Measurements from ENCODE around the gene ECM2.

The ECM2 gene

DNA sequence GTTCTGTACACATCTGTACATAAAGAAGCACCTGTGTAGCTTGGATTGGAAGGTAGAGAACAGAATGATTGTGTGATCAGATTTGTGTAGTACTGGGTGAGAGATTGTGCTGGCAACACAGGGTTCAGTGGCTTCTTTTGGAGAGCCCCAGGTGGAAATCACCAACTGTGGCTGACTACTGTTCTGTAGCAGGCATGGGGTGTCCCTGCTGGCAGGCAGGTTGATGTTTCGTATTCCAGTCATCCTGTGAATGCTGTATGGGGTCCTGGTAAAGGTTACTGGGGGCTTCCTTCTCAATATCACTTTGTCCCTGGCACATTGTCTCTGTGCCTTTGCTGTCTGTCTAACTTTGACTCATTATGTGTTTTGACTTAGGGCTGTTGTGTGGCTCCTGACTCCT is 58.8 kb downstream of the ECM2 start:
- H3K4me3 ChIP-seq (ENCODE audit: control insufficient read depth, low read depth, low read length), result no peak overlapping the region
- TF ChIP-seq, protein P1, sequence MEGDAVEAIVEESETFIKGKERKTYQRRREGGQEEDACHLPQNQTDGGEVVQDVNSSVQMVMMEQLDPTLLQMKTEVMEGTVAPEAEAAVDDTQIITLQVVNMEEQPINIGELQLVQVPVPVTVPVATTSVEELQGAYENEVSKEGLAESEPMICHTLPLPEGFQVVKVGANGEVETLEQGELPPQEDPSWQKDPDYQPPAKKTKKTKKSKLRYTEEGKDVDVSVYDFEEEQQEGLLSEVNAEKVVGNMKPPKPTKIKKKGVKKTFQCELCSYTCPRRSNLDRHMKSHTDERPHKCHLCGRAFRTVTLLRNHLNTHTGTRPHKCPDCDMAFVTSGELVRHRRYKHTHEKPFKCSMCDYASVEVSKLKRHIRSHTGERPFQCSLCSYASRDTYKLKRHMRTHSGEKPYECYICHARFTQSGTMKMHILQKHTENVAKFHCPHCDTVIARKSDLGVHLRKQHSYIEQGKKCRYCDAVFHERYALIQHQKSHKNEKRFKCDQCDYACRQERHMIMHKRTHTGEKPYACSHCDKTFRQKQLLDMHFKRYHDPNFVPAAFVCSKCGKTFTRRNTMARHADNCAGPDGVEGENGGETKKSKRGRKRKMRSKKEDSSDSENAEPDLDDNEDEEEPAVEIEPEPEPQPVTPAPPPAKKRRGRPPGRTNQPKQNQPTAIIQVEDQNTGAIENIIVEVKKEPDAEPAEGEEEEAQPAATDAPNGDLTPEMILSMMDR (conservative IDR thresholded peaks at IDR 0.05; ENCODE audit: control insufficient read depth, insufficient read depth, low read depth, low read length), result no peak
- no peak for DNase-seq (ENCODE audit: low read depth)

DNA sequence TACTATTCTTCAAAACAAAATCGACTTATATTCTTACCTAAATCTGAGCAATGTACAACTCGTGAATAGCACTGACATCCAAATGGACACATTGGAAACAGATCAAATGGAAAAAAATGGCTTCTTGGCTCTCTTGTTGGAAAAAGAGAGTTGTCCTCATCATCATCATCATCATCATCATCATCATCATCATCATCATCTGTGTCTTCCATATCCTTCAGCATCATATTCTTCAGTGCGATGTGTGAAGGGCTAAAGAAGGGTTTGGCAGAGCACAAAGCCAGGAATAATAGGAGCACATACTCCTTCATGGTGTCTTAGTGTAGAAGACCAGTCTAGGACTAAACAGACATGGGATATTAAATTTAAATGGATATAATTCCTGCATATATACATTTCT is 61.2 kb downstream of the ECM2 start:
- TF ChIP-seq, protein P1 (conservative IDR thresholded peaks at IDR 0.05; ENCODE audit: control insufficient read depth, insufficient read depth, low read depth, low read length), result no peak
- no peak overlapping the region for H3K4me3 ChIP-seq (ENCODE audit: control insufficient read depth, low read depth, low read length)
- DNase-seq (ENCODE audit: low read depth), result no peak

DNA sequence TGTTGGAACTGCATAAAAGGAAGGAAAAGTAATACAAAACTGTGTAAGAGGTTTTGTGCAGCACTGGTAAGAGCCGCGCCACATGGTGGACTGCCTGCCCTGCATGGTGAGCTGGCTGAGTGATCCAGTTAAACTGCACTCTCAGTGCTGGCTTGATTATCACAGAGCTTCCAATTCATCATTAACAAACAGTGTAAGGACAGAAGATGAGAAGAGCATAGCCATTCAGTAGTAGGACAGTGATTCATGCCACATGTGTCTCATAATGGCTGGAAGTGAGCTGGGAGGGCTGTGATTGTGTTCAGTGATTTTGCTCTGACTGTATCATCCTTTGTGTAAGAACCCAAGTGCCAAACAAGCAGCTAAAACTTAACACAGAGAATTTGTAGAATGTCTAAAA is 67.6 kb downstream of the ECM2 start:
- TF ChIP-seq, protein P1 (conservative IDR thresholded peaks at IDR 0.05; ENCODE audit: control insufficient read depth, insufficient read depth, low read depth, low read length), result no peak
- DNase-seq (ENCODE audit: low read depth), result peak; percentile 77
- no peak overlapping the region for H3K4me3 ChIP-seq (ENCODE audit: control insufficient read depth, low read depth, low read length)

DNA sequence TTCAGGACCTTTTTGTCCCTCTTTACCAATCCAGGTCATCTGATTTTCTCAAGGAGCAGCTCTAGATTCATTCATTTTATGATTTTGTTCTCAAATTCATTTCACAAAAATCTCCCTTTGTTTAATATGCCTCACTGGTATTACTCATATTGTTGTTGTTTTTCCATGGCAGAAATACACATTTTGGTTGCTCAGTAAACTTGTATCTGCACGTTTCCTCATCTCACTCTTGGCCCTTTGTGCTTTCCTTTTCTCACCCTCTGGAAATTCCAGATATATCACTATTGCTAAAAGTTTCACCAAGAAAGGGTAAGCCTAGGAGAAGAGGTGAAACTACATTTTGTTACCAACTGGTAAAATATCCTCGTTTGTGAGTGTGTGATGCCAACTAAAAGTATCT is 68.3 kb downstream of the ECM2 start:
- DNase-seq (ENCODE audit: low read depth), result no peak
- H3K4me3 ChIP-seq (ENCODE audit: control insufficient read depth, low read depth, low read length), result no peak overlapping the region
- TF ChIP-seq, protein P1 (conservative IDR thresholded peaks at IDR 0.05; ENCODE audit: control insufficient read depth, insufficient read depth, low read depth, low read length), result no peak

DNA sequence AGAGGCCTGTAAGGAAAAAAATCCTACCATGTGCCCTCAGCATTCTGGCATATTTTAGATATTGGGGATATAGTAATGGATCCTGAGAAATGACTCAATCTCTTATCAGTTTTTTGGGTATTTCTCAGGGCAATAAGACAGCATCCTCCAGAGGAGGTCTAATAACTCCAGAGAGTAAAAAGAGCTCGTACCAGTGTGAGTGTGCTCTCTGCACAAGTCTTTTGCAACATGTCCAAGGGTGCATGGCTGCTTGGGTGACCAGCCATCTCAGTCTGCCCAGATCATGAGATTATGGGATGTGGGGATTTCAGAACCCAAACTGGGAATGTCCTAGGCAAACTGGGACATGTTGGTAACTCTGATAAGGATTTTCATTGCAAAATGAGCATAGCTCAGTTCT is 68.7 kb downstream of the ECM2 start:
- no peak overlapping the region for H3K4me3 ChIP-seq (ENCODE audit: control insufficient read depth, low read depth, low read length)
- TF ChIP-seq, protein P1 (conservative IDR thresholded peaks at IDR 0.05; ENCODE audit: control insufficient read depth, insufficient read depth, low read depth, low read length), result no peak
- DNase-seq (ENCODE audit: low read depth), result no peak

DNA sequence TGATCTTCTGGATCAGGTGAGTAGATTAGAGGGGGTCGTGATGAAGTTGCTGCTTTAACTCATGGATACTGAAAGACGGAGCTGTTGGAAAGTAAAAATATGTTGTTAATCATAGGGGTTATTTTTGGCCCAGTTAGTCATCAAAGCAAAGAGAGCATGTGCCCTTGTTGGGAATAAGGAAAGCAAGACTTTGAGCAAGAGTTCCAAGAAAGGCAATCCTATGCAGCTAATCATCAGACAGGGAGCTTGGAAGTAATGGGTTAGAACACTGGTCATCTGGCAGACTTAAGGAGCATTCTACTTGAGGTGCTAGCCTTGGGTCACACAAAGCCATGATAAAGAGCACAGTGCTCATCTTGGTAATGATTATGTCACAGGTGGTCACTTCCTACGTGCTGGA is 71.8 kb downstream of the ECM2 start:
- peak; percentile 97 for DNase-seq (ENCODE audit: low read depth)
- no peak overlapping the region for H3K4me3 ChIP-seq (ENCODE audit: control insufficient read depth, low read depth, low read length)
- TF ChIP-seq, protein P1 (conservative IDR thresholded peaks at IDR 0.05; ENCODE audit: control insufficient read depth, insufficient read depth, low read depth, low read length), result no peak

DNA sequence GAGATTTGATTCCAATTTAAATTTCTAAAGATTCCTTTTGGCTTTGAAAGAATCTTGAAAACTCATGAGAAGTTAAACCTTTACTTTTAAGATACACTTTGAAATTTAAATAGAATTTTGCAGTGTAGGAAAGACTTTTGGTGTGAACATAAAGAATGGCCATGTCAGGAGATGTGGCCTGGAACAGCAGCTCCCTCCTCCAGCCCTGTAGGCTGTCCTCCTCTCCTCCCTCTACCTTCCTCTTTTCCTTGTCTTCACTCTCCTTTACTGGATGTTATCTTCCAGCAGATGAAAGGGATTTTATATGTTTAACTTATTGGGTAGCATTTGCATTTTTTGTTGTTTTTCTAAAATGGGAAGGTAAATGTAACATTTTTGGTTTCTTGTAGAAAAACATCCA is 72.4 kb downstream of the ECM2 start:
- no peak overlapping the region for H3K4me3 ChIP-seq (ENCODE audit: control insufficient read depth, low read depth, low read length)
- no peak for DNase-seq (ENCODE audit: low read depth)
- TF ChIP-seq, protein P1 (conservative IDR thresholded peaks at IDR 0.05; ENCODE audit: control insufficient read depth, insufficient read depth, low read depth, low read length), result no peak
